PFSK-1 (cell line): ENCODE measurements around the gene LAMC3.

Experiments
- POLR2AphosphoS5 ChIP-seq: IDR thresholded peaks from 2 replicates; pipeline ENCODE4 v1.6.1; 2012; ENCODE audit warnings: low read depth, mild to moderate bottlenecking, control low read depth, low read length, moderate library complexity
- TF ChIP-seq, protein P1 (sequence below), 2 experiments: IDR thresholded peaks; 2 replicates each; pipeline versions ENCODE4 v1.6.1 to v1.8.0; 2011 to 2012; ENCODE audit warnings: low read depth in 2 of 2, low read length in 2 of 2, control low read depth in 1 of 2, inconsistent platforms in 1 of 2, mild to moderate bottlenecking in 1 of 2, moderate library complexity in 1 of 2; ENCODE audit not compliant: insufficient read depth in 1 of 2

DNA sequence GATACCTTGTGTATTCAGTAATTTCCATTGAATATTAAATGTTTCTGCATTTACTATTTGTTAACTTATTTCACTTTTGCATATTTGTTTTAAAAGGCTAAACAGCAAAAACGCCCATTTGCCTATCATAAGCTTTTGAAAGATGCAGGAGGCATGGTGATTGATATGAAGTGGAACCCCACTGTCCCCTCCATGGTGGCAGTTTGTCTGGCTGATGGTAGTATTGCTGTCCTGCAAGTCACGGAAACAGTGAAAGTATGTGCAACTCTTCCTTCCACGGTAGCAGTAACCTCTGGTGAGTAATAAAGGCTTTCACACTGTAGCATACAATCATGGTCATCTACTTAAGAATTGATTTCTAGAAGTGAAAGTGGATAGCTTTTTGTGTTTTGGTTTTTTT, 120.2 kb downstream of the LAMC3 start:
- TF ChIP-seq, protein P1, sequence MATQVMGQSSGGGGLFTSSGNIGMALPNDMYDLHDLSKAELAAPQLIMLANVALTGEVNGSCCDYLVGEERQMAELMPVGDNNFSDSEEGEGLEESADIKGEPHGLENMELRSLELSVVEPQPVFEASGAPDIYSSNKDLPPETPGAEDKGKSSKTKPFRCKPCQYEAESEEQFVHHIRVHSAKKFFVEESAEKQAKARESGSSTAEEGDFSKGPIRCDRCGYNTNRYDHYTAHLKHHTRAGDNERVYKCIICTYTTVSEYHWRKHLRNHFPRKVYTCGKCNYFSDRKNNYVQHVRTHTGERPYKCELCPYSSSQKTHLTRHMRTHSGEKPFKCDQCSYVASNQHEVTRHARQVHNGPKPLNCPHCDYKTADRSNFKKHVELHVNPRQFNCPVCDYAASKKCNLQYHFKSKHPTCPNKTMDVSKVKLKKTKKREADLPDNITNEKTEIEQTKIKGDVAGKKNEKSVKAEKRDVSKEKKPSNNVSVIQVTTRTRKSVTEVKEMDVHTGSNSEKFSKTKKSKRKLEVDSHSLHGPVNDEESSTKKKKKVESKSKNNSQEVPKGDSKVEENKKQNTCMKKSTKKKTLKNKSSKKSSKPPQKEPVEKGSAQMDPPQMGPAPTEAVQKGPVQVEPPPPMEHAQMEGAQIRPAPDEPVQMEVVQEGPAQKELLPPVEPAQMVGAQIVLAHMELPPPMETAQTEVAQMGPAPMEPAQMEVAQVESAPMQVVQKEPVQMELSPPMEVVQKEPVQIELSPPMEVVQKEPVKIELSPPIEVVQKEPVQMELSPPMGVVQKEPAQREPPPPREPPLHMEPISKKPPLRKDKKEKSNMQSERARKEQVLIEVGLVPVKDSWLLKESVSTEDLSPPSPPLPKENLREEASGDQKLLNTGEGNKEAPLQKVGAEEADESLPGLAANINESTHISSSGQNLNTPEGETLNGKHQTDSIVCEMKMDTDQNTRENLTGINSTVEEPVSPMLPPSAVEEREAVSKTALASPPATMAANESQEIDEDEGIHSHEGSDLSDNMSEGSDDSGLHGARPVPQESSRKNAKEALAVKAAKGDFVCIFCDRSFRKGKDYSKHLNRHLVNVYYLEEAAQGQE (IDR thresholded peaks at IDR 0.05; ENCODE audit: insufficient read depth in 1 of 2, low read depth in 2 of 2, low read length in 2 of 2) = no peak
- TF ChIP-seq POLR2AphosphoS5 = no peak
